GM23248 (cell line): ENCODE data around the gene IHH. TPM values are rescaled to one million over a fixed set of nuclear protein-coding genes. Genes with fewer than 3 reads are reported as not detected.

Experiments used
- DNase-seq: peaks from one replicate; pipeline ENCODE4 v3.0.0-alpha.2; 2015
- H2AFZ ChIP-seq: fragments of 200-600 bp; sonication (generic); 2 replicates; pipeline ENCODE4 v1.6.1; 2016; ENCODE audit warnings: antibody characterized with exemption
- H3F3A ChIP-seq: fragments of 200-600 bp; sonication (generic); 2 replicates; pipeline ENCODE4 v1.6.1; 2016; ENCODE audit warnings: mild to moderate bottlenecking, antibody characterized with exemption, mixed run types; ENCODE audit not compliant: insufficient read depth
- H3K27ac ChIP-seq: fragments of 200-600 bp; sonication (generic); 2 replicates; pipeline ENCODE4 v1.5.1; 2016; ENCODE audit warnings: mild to moderate bottlenecking
- H3K27me3 ChIP-seq: fragments of 200-600 bp; sonication (generic); replicated peaks from 2 replicates; pipeline ENCODE4 v1.6.1; 2016; ENCODE audit warnings: mild to moderate bottlenecking; ENCODE audit not compliant: insufficient read depth
- H3K36me3 ChIP-seq: fragments of 200-600 bp; sonication (generic); 2 replicates; pipeline ENCODE4 v1.6.1; 2016; ENCODE audit warnings: low read depth, mild to moderate bottlenecking
- H3K4me1 ChIP-seq: fragments of 200-600 bp; sonication (generic); 2 replicates; pipeline ENCODE4 v1.6.1; 2016; ENCODE audit warnings: mild to moderate bottlenecking; ENCODE audit not compliant: insufficient read depth
- H3K4me2 ChIP-seq: fragments of 200-600 bp; sonication (generic); one replicate; pipeline ENCODE4 v1.6.1; 2016; ENCODE audit warnings: mild to moderate bottlenecking; ENCODE audit not compliant: unreplicated experiment
- H3K4me3 ChIP-seq: fragments of 200-600 bp; sonication (generic); 2 replicates; pipeline ENCODE4 v1.5.1; 2016; ENCODE audit warnings: mild to moderate bottlenecking
- H3K79me2 ChIP-seq: fragments of 200-600 bp; sonication (generic); 2 replicates; pipeline ENCODE4 v1.6.1; 2016; ENCODE audit warnings: mild to moderate bottlenecking; ENCODE audit not compliant: insufficient read depth
- H3K9ac ChIP-seq: fragments of 200-600 bp; sonication (generic); 2 replicates; pipeline ENCODE4 v1.6.1; 2016; ENCODE audit warnings: mild to moderate bottlenecking
- H3K9me2 ChIP-seq: fragments of 200-600 bp; sonication (generic); 2 replicates; pipeline ENCODE4 v1.6.1; 2016; ENCODE audit warnings: mixed run types, mild to moderate bottlenecking, moderate library complexity; ENCODE audit not compliant: insufficient read depth
- H3K9me3 ChIP-seq: fragments of 200-600 bp; sonication (generic); one replicate; pipeline ENCODE4 v1.6.1; 2017; ENCODE audit warnings: low read depth
- H4K20me1 ChIP-seq: fragments of 200-600 bp; sonication (generic); 2 replicates; pipeline ENCODE4 v1.6.0; 2016; ENCODE audit not compliant: insufficient read depth
- EZH2 ChIP-seq: fragments of 200-600 bp; sonication (generic); IDR thresholded peaks from 2 replicates; pipeline ENCODE4 v1.6.1; 2018; ENCODE audit warnings: antibody characterized with exemption, mild to moderate bottlenecking; ENCODE audit not compliant: insufficient read depth, poor library complexity, severe bottlenecking
- EZH2phosphoT487 ChIP-seq: fragments of 200-600 bp; sonication (generic); IDR thresholded peaks from 2 replicates; pipeline ENCODE4 v1.6.1; 2018; ENCODE audit warnings: antibody characterized with exemption, moderate library complexity, mild to moderate bottlenecking, low read depth; ENCODE audit not compliant: insufficient read depth
- WGBS, 2 experiments: methylation state at CpG; one replicate each; pipeline ENCODE4 v1.1.6; 2015 to 2017; ENCODE audit warnings: low lambda C conversion rate in 2 of 2, low coverage in 1 of 2; ENCODE audit errors: missing lambda C conversion rate in 2 of 2; 5-methylcytosine and 5-hydroxymethylcytosine counted together
- in situ Hi-C: fragments of 300-500 bp; cut with MboI; formaldehyde crosslinking; loops from 2 replicates; pipeline ENCODE4 v1.15.0; 2020
- polyA plus RNA-seq: library from polyadenylated mRNA; unstranded; fragments of >200 nt; fragmentation: Nextera tagmentation; extraction: Ambion mirVana; gene quantifications from 2 replicates; pipeline ENCODE4 v1.2.1, GENCODE V29; 2016
- total RNA-seq: library from RNA; depleted of rRNA; stranded (reverse); fragments of >200 nt; shearing (Covaris generic); gene quantifications from 2 replicates; pipeline ENCODE4 v1.2.3, GENCODE V29; 2014

The IHH gene
- total and polyA plus RNA-seq, 2 experiments from 2014 or later: not detected

- no peak for TF ChIP-seq EZH2
- no peak overlapping the region for H3K4me3 ChIP-seq
- H3K9me2 ChIP-seq: no peaks in the 10 kb centered on the region
- no peak for DNase-seq
- H3K27me3 ChIP-seq: peaks cover 60% of the 10 kb centered on the region
- H3K79me2 ChIP-seq: no peaks in the 10 kb centered on the region
- H3K9me3 ChIP-seq: no peaks in the 10 kb centered on the region
- H2AFZ ChIP-seq: no peak overlapping the region
- H3F3A ChIP-seq: no peaks in the 10 kb centered on the region
- in situ Hi-C loops: no loop called here
- H4K20me1 ChIP-seq: no peaks in the 10 kb centered on the region
- no peak overlapping the region for H3K27ac ChIP-seq
- 79 to 82% methylated on average over 2 of the region's 2 CpGs for WGBS, 2 experiments
- no peak overlapping the region for H3K4me2 ChIP-seq
- H3K9ac ChIP-seq: no peak overlapping the region
- H3K4me1 ChIP-seq: no peaks in the 10 kb centered on the region
- no peaks in the 10 kb centered on the region for H3K36me3 ChIP-seq
Measured at GRCh38 chr2:219035942-219036341, 24.8 kb downstream of the IHH start.

GRCh38 chr2:219034823-219035222, 25.9 kb downstream of the IHH start:
- Histone ChIP-seq H3K4me2 (no peak overlapping the region), H3K27ac (no peak overlapping the region), H3F3A (no peaks in the 10 kb centered on the region), H3K79me2 (no peaks in the 10 kb centered on the region), H3K9ac (no peak overlapping the region), H4K20me1 (no peaks in the 10 kb centered on the region), H3K4me1 (no peaks in the 10 kb centered on the region), H2AFZ (no peak overlapping the region), H3K9me2 (no peaks in the 10 kb centered on the region), H3K36me3 (no peaks in the 10 kb centered on the region), H3K4me3 (no peak overlapping the region), H3K27me3 (peaks cover 50% of the 10 kb centered on the region), H3K9me3 (no peaks in the 10 kb centered on the region)
- DNase-seq: no peak
- TF ChIP-seq EZH2phosphoT487 (no peak), EZH2 (no peak)
- WGBS, 2 experiments: 23% methylated on average over 6 of the region's 6 CpGs
- in situ Hi-C loops: no loop called here

GRCh38 chr2:219032051-219032745, 28.5 kb downstream of the IHH start:
- no peak overlapping the region for H3K4me2 ChIP-seq
- H3K9me2 ChIP-seq: no peaks in the 10 kb centered on the region
- TF ChIP-seq EZH2: no peak
- no peak for TF ChIP-seq EZH2phosphoT487
- no peak overlapping the region for H3K4me3 ChIP-seq
- no peaks in the 10 kb centered on the region for H3K9me3 ChIP-seq
- H3K27ac ChIP-seq: no peak overlapping the region
- no peaks in the 10 kb centered on the region for H3K36me3 ChIP-seq
- H4K20me1 ChIP-seq: no peaks in the 10 kb centered on the region
- in situ Hi-C loops: no loop called here
- 70 to 71% methylated on average over 23 of the region's 23 CpGs for WGBS, 2 experiments
- H3K4me1 ChIP-seq: no peaks in the 10 kb centered on the region
- no peak overlapping the region for H2AFZ ChIP-seq
- H3K9ac ChIP-seq: no peak overlapping the region
- no peaks in the 10 kb centered on the region for H3F3A ChIP-seq
- peaks cover 35% of the 10 kb centered on the region for H3K27me3 ChIP-seq
- DNase-seq: no peak
- H3K79me2 ChIP-seq: no peaks in the 10 kb centered on the region

GRCh38 chr2:219031005-219031738, 29.5 kb downstream of the IHH start:
- in situ Hi-C loops: no loop called here
- no peak for TF ChIP-seq EZH2
- TF ChIP-seq EZH2phosphoT487: no peak
- no peak for DNase-seq

More at GRCh38 chr2:219031005-219031738, 29.5 kb downstream of the IHH start:
- H3F3A ChIP-seq: no peaks in the 10 kb centered on the region
- H3K27ac ChIP-seq: no peak overlapping the region
- H3K27me3 ChIP-seq: peaks cover 37% of the 10 kb centered on the region
- no peaks in the 10 kb centered on the region for H3K9me3 ChIP-seq
- H3K9ac ChIP-seq: no peak overlapping the region
- no peaks in the 10 kb centered on the region for H3K4me1 ChIP-seq
- H3K79me2 ChIP-seq: no peaks in the 10 kb centered on the region
- WGBS, 2 experiments: 40 to 48% methylated on average over 15 to 21 of the region's 21 CpGs
- no peaks in the 10 kb centered on the region for H3K9me2 ChIP-seq
- H3K36me3 ChIP-seq: no peaks in the 10 kb centered on the region
- no peak overlapping the region for H3K4me2 ChIP-seq
- H4K20me1 ChIP-seq: no peaks in the 10 kb centered on the region
- H3K4me3 ChIP-seq: no peak overlapping the region
- H2AFZ ChIP-seq: no peak overlapping the region
